ENCODE results near the gene RAPGEF4.
A peak's percentile ranks its signal among the peaks of the same experiment; 100 is the strongest.

Gene RAPGEF4

GRCh38 chr2:172735582-172736423, at the start of gene RAPGEF4:
TSS of gene RAPGEF4 (plus strand) at chr2:172735845. CDS start at chr2:172735984, 139 bp downstream.
- DNase-seq (ENCODE audit: low read depth in 3 of 3), result no peak

DNA sequence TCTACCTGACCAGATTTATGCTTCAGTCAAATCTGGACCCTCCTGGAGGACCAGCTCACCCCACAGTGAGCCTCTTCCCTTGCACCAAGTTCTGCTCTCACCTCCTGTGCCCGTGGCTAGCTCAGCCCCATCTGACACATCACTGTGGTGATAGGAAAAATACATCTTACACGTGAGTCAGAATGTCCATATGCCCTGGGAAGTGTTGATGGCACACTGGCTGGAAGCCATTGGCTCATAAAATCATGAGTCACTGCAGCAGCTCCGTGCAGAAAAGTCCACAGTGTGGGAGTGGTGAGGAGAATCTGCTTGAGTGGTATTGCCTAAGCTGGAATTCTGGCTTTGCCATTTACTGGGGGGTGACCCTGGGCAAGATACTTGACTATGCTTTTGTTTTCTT, 42.6 kb upstream of the RAPGEF4 start:
- DNase-seq (ENCODE audit: low read depth in 3 of 3), result peak; percentile 17 to 48 (median 33)

GRCh38 chr2:172693529-172694455, 41.9 kb upstream of the RAPGEF4 start:
- no peak for DNase-seq (ENCODE audit: low read depth in 3 of 3)

DNA sequence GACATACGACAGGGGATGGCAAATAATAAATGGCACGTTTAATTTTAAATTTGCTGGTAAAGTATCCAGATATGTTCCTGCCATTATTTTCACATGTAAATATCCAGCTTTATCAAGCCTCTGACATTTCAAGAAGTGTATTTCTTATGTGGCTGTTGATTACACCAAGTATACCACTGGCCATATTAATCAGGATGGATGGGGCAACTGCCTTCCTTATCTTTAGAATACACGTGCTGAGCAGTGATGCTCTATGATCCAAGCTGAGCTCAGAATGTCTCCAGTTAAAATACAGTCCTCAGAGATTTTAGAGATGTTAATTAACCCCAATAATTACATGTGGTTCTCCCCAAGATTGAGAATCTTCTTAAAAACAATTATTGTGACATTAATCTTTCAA, 38.3 kb upstream of the RAPGEF4 start:
- no peak for DNase-seq (ENCODE audit: low read depth in 3 of 3)

DNA sequence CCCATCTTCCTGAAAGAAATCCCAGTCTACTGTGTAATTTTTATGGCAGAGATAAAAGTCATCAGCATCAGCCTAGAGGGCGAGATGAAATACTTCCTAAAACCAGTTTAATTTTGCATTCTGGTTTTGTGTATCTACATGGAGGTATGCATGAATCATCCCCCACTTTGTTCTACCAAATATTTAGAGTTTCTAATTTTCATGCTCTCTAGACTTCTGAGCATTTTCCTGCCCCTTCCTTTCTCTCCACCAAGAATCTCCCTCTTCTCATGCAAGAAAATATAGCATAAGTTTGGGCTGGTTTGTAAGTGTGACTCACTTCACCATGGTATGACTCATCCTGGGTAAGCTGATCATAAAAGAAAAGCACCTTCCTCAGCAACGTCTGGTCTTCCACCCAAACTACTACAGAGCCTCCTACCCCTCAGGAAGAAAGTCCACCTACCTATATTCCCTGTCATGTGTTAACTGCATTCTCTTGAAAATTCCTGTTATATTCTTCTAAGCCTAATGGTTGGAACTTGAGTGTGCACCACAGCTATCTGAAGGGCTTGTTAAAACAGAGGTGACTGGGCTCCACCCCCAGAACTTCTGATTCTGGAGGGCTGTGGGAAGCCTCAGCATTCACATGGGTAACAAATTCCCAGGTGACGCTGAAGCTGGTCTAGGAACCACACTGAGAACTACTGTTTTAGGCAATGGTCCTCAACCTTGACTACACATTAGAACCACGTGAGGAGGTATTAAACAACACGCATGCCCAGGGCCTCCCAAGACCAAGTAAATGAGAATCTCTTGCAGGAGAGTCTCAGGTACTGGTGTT, 37.4 kb upstream of the RAPGEF4 start:
- peak in 1 of 3 donors; percentile 20 for DNase-seq (ENCODE audit: low read depth in 3 of 3)

DNA sequence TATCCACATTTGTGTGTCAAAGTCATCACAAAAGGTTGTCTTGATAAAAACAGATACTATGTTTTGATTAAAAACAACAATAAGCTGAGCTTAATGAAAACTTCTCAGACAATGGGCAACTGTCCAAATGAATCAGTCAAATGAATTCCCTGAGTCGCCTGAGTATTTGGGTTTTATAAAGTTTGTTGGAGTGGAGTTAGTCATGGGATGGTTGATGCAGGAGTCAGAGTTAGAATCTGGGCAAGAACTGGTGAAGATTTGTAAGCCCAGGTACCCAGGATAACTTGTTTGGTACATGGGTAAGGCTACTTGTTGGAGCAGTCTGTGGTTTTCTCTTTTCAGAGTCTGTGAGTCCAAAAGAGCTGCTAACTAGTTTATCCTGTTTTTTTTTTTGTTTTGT, 34.4 kb upstream of the RAPGEF4 start:
- DNase-seq (ENCODE audit: low read depth in 3 of 3), result no peak

DNA sequence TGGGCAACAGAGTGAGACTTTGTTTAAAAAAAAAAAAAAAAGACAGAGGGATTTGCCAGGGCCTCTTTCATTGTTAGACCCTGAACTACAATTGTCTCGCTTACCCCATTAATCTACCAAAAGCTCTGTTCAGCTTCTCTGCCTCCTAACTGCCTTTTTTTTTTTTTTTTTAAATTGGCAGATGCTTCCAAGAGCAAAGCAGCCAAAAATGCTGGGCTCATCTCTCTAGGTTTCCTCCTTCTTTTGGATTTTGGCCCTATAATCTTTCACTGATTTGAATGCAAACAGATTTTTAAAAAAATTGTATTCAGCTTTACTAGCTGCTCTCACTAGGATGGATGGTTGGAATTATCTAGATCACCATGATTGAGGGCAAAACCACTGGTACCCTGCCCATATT, 33.2 kb upstream of the RAPGEF4 start:
- no peak for DNase-seq (ENCODE audit: low read depth in 3 of 3)

DNA sequence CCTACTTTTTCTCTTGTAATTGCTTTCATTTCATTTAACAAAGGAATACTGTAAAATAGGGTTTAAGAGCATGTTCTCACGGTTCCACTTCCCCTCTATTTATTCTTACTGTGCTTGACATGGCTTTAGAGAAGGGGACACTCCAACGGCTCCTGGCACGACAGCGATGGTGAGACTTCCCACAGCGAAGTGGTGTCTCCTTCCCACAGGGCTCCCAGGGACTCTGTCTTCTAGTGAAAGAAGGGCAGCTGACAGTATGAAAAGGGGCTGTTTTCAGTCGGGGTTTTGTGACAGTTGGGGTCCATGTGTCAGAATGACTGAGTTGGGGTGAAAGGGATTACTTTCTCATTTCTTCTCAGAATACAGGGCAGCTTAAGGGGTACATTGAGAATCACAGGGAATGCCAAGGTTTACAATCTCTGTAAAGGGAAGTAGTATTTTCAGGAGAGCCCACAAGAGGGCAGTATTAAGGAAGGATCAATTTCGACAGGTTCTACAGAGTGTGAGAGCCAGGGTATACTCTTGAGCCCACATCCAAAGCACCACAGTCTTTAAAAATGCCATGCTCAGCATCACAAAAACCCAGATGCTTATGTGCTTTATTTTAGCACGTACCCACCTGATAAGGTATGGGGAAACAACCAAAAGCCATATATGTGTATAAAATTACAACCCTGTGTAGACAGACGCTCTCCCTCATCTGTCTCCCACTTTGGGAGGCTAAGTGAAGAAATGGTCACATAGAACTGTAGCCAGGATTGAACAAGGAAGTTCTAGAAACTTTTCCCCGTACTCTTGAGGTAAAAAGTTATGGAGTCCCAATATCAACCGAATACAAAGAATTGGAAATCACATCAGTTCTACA, 31.3 kb upstream of the RAPGEF4 start:
- DNase-seq (ENCODE audit: low read depth in 3 of 3), result no peak

DNA sequence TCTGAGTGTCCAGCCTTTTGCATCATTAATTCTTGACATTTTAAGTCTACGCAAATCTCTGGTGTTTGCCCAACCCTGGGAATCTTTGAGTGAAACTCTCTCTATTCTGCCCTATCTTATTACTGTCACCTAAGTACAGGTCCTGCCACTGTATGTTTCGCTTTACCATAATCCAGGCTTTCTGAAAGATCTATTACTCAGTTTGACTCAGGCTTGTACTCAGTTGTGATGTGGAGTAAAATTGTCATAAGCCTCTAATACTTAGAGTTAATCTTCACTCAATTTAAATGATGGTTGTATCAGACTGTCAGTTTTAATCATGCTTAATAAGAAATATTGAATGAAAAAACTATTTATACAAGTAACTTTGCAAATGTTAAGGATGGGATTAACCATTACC, 30.3 kb upstream of the RAPGEF4 start:
- DNase-seq (ENCODE audit: low read depth in 3 of 3), result no peak

DNA sequence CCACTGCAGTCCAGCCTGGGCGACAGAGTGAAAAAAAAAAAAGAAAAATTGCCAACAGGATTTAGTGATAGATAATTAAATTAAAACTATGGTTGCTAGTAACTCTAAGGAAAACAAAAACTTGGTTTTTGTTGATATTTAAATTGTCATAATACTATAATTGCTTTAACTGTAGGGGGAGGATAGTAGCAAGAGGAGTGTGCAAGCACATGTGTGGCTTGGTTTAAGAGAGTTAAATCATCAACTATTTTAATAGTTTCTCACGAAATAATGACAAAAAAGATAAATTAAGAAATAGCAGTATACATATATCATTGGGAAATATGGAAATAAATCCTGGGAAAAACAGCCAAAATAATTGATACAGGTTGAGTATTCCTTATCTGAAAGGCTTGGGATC, 27.4 kb upstream of the RAPGEF4 start:
- no peak for DNase-seq (ENCODE audit: low read depth in 3 of 3)

DNA sequence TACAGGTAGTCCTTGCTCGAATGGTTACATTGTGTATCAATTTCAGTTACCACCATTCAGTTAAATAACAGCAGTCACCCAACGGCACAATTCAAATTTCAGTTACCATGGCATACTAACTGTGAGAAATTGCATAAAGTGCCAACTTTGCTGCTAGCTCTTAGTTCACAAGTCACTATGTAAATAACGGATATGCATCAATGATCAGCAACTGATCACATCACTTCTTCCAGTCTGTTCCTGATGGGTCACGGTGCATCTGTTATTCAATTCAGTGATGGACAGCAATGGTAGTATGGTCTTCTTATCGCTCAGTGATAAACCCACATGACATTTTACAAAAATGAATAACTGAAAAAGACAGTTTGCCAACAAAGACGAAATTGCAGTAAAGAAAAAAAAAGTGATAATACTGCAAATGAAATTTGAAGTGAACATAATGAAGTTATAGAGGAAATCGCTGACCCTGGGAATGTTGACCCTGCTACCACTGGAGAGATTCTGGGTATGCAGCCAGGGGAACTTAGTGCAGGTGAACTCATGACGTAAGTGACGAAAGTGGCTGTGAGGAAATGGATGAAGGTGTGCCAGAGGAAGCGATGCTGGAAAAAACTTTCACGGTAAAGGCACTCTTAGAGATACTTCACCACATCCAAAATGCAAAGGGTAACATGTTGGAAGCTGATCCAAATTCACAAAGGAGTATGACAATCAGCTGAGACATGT, 25.9 kb upstream of the RAPGEF4 start:
- no peak for DNase-seq (ENCODE audit: low read depth in 3 of 3)

DNA sequence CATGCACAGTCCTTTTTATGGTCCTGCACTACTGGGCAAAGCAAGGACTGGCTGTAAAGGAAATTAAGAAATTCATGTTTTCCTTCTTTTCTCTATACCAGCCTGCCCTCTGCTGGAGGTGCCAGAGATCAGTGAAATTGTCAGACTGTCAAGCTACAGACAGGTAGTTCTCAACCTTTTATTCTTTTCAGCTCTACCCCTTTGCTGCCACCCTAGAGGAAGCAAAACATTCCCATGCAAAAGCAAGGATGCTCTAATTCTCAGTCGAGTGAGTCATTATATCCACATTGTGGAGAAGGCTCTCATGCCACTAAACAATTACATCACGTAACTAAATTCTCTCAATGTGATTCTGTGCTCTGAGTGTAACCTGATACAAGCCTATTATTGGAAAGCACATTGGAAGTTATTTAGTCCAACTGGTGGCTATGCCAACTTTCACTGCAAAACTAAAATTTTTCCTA, 25.0 kb upstream of the RAPGEF4 start:
- DNase-seq (ENCODE audit: low read depth in 3 of 3), result peak in 1 of 3 donors; percentile 24

GRCh38 chr2:172711110-172711509, 24.5 kb upstream of the RAPGEF4 start:
- no peak for DNase-seq (ENCODE audit: low read depth in 3 of 3)

- no peak for DNase-seq (ENCODE audit: low read depth in 3 of 3)
These were observed 23.4 kb upstream of the RAPGEF4 start for GRCh38 chr2:172712251-172712650.

DNA sequence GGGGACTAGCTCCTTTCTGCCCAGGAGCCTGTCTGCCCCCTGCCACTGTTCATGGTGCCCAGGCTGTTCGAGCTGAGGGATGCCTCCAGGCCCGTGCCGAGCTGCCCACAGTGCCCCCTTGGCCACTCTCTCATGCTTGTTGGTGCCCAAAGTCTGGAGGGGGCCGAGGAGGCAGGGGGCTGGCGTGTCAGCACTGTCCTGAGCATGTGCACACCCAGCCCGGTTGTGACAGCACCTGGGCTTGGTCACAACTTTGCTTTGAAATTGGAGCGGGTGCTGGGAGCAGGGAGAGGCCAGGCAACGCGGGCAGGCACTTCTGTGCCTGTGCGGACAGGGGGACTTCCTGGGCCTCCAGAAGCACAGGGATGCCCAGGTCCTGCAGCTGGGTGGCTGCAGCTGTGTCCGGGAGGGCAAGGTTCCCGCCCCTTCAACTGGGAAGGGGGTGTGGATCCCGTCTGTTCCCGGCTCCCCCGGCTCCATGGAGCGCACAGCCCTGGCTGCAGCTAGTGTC, 22.2 kb upstream of the RAPGEF4 start:
- no peak for DNase-seq (ENCODE audit: low read depth in 3 of 3)

DNA sequence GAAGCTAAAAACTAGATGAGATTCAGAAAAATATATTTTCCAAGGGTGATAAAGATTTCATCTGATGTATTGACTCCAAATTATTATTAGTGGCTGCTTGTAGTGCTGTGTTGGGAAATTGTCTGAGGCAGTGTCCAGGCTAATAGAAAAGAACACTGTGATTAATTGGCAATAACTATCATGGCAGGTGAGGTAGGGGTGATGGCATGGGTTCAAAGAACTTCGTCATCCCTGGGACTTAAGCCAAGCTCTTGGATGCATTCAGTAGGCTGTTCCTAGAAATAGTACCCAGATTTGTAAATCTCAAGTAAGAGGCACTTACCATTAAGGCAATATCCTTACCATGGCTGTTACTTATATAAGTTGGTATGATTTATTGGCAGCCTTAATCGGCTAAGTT, 13.2 kb upstream of the RAPGEF4 start:
- DNase-seq (ENCODE audit: low read depth in 3 of 3), result no peak

DNA sequence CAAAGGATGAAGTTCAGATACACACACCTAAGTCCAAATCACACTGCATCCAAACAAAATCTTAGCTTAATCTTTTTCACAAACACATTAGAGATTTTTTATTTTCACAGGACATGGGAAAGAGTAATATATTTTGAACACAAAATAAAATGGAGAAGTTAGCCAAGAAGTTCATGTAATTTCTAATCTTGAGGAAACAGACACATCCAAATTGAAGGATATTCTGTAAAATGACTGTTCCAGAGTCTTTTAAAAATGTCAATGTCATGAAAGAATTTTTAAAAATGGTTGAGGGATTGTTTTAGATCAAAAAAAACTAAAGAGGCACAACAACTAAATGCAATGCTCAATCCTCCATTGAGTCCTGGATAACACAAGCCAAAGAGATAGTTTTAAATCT, 12.4 kb upstream of the RAPGEF4 start:
- no peak for DNase-seq (ENCODE audit: low read depth in 3 of 3)

GRCh38 chr2:172724724-172725123, 10.9 kb upstream of the RAPGEF4 start:
- DNase-seq (ENCODE audit: low read depth in 3 of 3), result no peak

DNA sequence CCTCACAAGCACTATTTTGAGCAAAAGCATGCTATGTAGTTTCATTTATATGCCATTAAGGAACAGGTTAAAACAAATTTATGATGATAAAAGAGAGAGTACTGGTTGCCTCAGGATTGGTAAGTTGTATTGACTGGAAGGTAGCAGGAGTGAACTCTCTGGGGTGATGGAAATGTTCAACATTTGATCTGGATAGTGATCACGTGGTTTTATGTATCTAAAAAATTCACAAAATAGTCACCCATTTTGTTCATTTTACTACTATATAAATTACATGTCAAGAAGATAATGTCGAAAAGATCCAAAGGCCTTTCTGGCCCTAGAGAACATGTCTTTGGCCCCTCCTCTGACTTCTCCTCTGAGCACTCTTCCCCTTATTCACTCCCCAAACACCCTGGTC, 10.4 kb upstream of the RAPGEF4 start:
- no peak for DNase-seq (ENCODE audit: low read depth in 3 of 3)

DNA sequence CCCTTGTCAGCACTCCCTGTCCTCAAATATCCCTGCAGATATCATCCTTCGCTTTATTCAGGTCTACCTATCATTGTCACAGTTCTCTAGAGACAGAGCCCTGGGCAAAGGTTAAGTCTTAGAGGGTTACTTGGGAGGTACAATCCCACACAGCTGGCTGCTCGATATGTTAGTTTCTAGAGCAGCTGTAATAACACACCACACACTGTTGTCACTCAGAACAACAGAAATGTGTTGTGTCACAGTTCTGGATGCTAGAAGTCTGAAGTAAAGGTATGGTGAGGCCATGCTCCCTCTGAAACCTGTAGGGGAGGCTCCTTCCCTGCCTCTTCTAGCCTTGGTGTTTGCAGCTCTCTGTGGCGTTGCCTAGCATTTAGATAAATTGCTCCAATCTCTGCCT, 9.9 kb upstream of the RAPGEF4 start:
- no peak for DNase-seq (ENCODE audit: low read depth in 3 of 3)

Data from stimulated activated CD4-positive, alpha-beta T cell treated with anti-CD3 and anti-CD28 coated beads, TNF-alpha, amount 100 ng/mL, for 48 hours (primary cell).